PFSK-1 (cell line): ENCODE results near the gene GLCCI1.

Experiments used
- FOXP2 ChIP-seq: optimal IDR thresholded peaks from 2 replicates; pipeline ENCODE3; 2011; ENCODE audit warnings: borderline replicate concordance, control low read depth, inconsistent platforms; ENCODE audit not compliant: insufficient read depth; ENCODE audit errors: extremely low read length, extremely low read depth
- POLR2AphosphoS5 ChIP-seq: IDR thresholded peaks from 2 replicates; pipeline ENCODE4 v1.6.1; 2012; ENCODE audit warnings: low read depth, mild to moderate bottlenecking, control low read depth, low read length, moderate library complexity
- SIN3A ChIP-seq: IDR thresholded peaks from 2 replicates; pipeline ENCODE4 v1.6.1; 2012; ENCODE audit warnings: mild to moderate bottlenecking, low read length, moderate library complexity, borderline replicate concordance; ENCODE audit not compliant: insufficient read depth
- TAF1 ChIP-seq: IDR thresholded peaks from 2 replicates; pipeline ENCODE4 v1.6.1; 2012; ENCODE audit warnings: low read length, control low read depth, borderline replicate concordance; ENCODE audit not compliant: insufficient read depth
- TF ChIP-seq, protein P1 (sequence below), 2 experiments: IDR thresholded peaks; 2 replicates each; pipeline versions ENCODE4 v1.6.1 to v1.8.0; 2011 to 2012; ENCODE audit warnings: low read depth in 2 of 2, low read length in 2 of 2, control low read depth in 1 of 2, inconsistent platforms in 1 of 2, mild to moderate bottlenecking in 1 of 2, moderate library complexity in 1 of 2; ENCODE audit not compliant: insufficient read depth in 1 of 2

DNA sequence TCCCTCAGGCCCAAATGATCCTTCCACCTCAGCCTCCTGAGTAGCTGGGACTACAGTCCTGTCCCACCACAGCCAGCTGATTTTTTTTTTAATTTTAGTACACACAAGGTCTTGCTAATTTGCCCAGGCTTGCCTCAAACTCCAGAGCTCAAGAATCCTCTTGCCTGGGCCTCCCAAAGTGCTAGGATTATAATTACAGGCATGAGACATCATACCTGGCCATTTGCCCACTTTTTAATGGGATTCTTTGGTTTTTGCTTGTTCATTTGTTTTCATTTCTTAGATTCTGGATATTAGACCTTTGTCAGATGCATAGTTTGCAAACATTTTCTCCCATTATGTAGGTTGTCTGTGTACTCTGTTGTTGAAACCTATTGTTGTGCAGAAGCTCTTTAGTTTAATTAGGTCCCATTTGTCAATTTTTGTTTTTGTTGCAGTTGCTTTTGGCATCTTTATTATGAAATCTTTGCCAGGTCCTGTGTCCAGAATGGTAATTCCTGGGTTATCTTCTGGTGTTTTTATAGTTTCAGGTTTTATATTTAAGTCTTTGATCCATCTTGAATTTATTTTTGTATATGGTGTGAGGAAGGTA lies 95.2 kb downstream of the GLCCI1 start:
- TF ChIP-seq POLR2AphosphoS5, result no peak
- no peak for TF ChIP-seq SIN3A
- TF ChIP-seq FOXP2, result no peak
- TF ChIP-seq, protein P1, sequence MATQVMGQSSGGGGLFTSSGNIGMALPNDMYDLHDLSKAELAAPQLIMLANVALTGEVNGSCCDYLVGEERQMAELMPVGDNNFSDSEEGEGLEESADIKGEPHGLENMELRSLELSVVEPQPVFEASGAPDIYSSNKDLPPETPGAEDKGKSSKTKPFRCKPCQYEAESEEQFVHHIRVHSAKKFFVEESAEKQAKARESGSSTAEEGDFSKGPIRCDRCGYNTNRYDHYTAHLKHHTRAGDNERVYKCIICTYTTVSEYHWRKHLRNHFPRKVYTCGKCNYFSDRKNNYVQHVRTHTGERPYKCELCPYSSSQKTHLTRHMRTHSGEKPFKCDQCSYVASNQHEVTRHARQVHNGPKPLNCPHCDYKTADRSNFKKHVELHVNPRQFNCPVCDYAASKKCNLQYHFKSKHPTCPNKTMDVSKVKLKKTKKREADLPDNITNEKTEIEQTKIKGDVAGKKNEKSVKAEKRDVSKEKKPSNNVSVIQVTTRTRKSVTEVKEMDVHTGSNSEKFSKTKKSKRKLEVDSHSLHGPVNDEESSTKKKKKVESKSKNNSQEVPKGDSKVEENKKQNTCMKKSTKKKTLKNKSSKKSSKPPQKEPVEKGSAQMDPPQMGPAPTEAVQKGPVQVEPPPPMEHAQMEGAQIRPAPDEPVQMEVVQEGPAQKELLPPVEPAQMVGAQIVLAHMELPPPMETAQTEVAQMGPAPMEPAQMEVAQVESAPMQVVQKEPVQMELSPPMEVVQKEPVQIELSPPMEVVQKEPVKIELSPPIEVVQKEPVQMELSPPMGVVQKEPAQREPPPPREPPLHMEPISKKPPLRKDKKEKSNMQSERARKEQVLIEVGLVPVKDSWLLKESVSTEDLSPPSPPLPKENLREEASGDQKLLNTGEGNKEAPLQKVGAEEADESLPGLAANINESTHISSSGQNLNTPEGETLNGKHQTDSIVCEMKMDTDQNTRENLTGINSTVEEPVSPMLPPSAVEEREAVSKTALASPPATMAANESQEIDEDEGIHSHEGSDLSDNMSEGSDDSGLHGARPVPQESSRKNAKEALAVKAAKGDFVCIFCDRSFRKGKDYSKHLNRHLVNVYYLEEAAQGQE (IDR thresholded peaks at IDR 0.05; ENCODE audit: insufficient read depth in 1 of 2, low read depth in 2 of 2, low read length in 2 of 2), result no peak
- no peak for TF ChIP-seq TAF1
